NCI-H1417 (cell line): ENCODE results near the gene TRIM46.
A peak's percentile ranks its signal among the peaks of the same experiment; 100 is the strongest.
"Not testable (repeated sequence)": the region's sequence is repeated elsewhere in the genome, so short reads cannot be mapped to it uniquely, and the experiment has no call there.

Source experiments
- DNase-seq, 3 experiments: peaks; one replicate each; lab custom pipeline; 2025; lab: John Stamatoyannopoulos, UW

Gene TRIM46

GRCh38 chr1:155205035-155205434, 31.4 kb downstream of the TRIM46 start:
- DNase-seq, result no peak

- DNase-seq, result no peak
Measured at GRCh38 chr1:155205969-155206593, 32.4 kb downstream of the TRIM46 start.

GRCh38 chr1:155206891-155207805, 33.5 kb downstream of the TRIM46 start:
- peak; percentile 86 to 96 (median 94) for DNase-seq

GRCh38 chr1:155207806-155208540, 34.3 kb downstream of the TRIM46 start, which contains the start of gene THBS3:
Gene THBS3 (minus strand): TSS chr1:155207897. CDS start chr1:155207876, 21 bp downstream.
- DNase-seq, result peak in 2 of 3 experiments; percentile 76 to 89

GRCh38 chr1:155208541-155209311, 35.1 kb downstream of the TRIM46 start, which contains the start of gene MTX1:
Gene MTX1 (plus strand): TSS chr1:155208695. CDS start chr1:155208805, 110 bp downstream.
- DNase-seq, result peak; percentile 90 to 94 (median 91)

GRCh38 chr1:155209312-155209721, 35.7 kb downstream of the TRIM46 start:
- no peak for DNase-seq

- DNase-seq, result no peak
Measured at GRCh38 chr1:155210314-155211104, 36.9 kb downstream of the TRIM46 start.

GRCh38 chr1:155211381-155212050, 37.9 kb downstream of the TRIM46 start:
- DNase-seq, result not testable (repeated sequence)

GRCh38 chr1:155212051-155212440, 38.4 kb downstream of the TRIM46 start:
- not testable (repeated sequence) for DNase-seq

GRCh38 chr1:155214702-155215101, 41.1 kb downstream of the TRIM46 start:
- DNase-seq, result not testable (repeated sequence)

- peak; percentile 27 to 99 (median 56) for DNase-seq
Measured at GRCh38 chr1:155218854-155219591, 45.4 kb downstream of the TRIM46 start.

GRCh38 chr1:155219592-155220031, 46.0 kb downstream of the TRIM46 start:
- peak in 2 of 3 experiments; percentile 24 to 87 for DNase-seq

GRCh38 chr1:155220211-155220965, 46.7 kb downstream of the TRIM46 start:
- DNase-seq, result not testable (repeated sequence)

- no peak for DNase-seq
Measured at GRCh38 chr1:155223047-155223446, 49.4 kb downstream of the TRIM46 start.

GRCh38 chr1:155225404-155225759, 51.7 kb downstream of the TRIM46 start:
- not testable (repeated sequence) for DNase-seq

GRCh38 chr1:155226188-155226909, 52.7 kb downstream of the TRIM46 start:
- DNase-seq, result peak; percentile 84 to 93 (median 86)

- DNase-seq, result peak; percentile 86 to 93 (median 91)
Measured at GRCh38 chr1:155226910-155227260, 53.2 kb downstream of the TRIM46 start.
